ENCODE data around the gene SPTAN1.

SPTAN1 gene

GRCh38 chr9:128607642-128608350, 55.4 kb downstream of the SPTAN1 start:
- DNase-seq (ENCODE audit: extremely low read depth, low read depth): no peak

GRCh38 chr9:128610897-128611296, 58.5 kb downstream of the SPTAN1 start:
- TF ChIP-seq CTCF (IDR thresholded peaks at IDR 0.05; ENCODE audit: low read depth, low read length): no peak
- DNase-seq (ENCODE audit: extremely low read depth, low read depth): no peak

More at GRCh38 chr9:128607642-128608350, 55.4 kb downstream of the SPTAN1 start:
- TF ChIP-seq CTCF (IDR thresholded peaks at IDR 0.05; ENCODE audit: low read depth, low read length): no peak

- no peak for DNase-seq (ENCODE audit: extremely low read depth, low read depth)
- no peak for TF ChIP-seq CTCF (IDR thresholded peaks at IDR 0.05; ENCODE audit: low read depth, low read length)
Measured at GRCh38 chr9:128611600-128612394, 59.4 kb downstream of the SPTAN1 start.

- DNase-seq (ENCODE audit: extremely low read depth, low read depth): no peak
- no peak for TF ChIP-seq CTCF (IDR thresholded peaks at IDR 0.05; ENCODE audit: low read depth, low read length)
Measured at GRCh38 chr9:128614728-128615127, 62.3 kb downstream of the SPTAN1 start.

GRCh38 chr9:128615571-128615970, 63.2 kb downstream of the SPTAN1 start:
- no peak for TF ChIP-seq CTCF (IDR thresholded peaks at IDR 0.05; ENCODE audit: low read depth, low read length)
- DNase-seq (ENCODE audit: extremely low read depth, low read depth): no peak

- TF ChIP-seq CTCF (IDR thresholded peaks at IDR 0.05; ENCODE audit: low read depth, low read length): no peak
- no peak for DNase-seq (ENCODE audit: extremely low read depth, low read depth)
Measured at GRCh38 chr9:128617943-128618342, 65.6 kb downstream of the SPTAN1 start.

GRCh38 chr9:128619127-128619526, 66.7 kb downstream of the SPTAN1 start:
- DNase-seq (ENCODE audit: extremely low read depth, low read depth): no peak
- TF ChIP-seq CTCF (IDR thresholded peaks at IDR 0.05; ENCODE audit: low read depth, low read length): no peak

All from AG09319 (cell line).